GM21786 (cell line): ENCODE results near the gene MCM9.
A peak's percentile ranks its signal among the peaks of the same experiment; 100 is the strongest.

Experiments
- ATAC-seq: cut with Tn5 transposase; IDR thresholded peaks from one replicate; pipeline ENCODE4 v1.9.1; 2021; ENCODE audit not compliant: unreplicated experiment

MCM9 gene

GRCh38 chr6:118894425-118895260 lies 40.3 kb downstream of the MCM9 start:
- ATAC-seq: peak; percentile 30

- ATAC-seq: peak; percentile 67
Measured at GRCh38 chr6:118893807-118894424, 41.0 kb downstream of the MCM9 start, which contains the start of gene ASF1A. Gene ASF1A, plus strand, starts transcription at chr6:118894152. Its CDS starts 262 bp downstream, at chr6:118894414.

GRCh38 chr6:118893064-118893806 lies 41.7 kb downstream of the MCM9 start:
- ATAC-seq: peak; percentile 8

GRCh38 chr6:118892355-118892991 lies 42.5 kb downstream of the MCM9 start:
- ATAC-seq: no peak

GRCh38 chr6:118890997-118891790 lies 43.8 kb downstream of the MCM9 start:
- ATAC-seq: peak; percentile 24

GRCh38 chr6:118889163-118889562 lies 45.8 kb downstream of the MCM9 start:
- no peak for ATAC-seq

GRCh38 chr6:118886641-118887040 lies 48.3 kb downstream of the MCM9 start:
- no peak for ATAC-seq

GRCh38 chr6:118882314-118882905 lies 52.5 kb downstream of the MCM9 start:
- no peak for ATAC-seq

GRCh38 chr6:118881440-118882313 lies 53.3 kb downstream of the MCM9 start:
- ATAC-seq: peak; percentile 88

GRCh38 chr6:118877806-118878205 lies 57.2 kb downstream of the MCM9 start:
- no peak for ATAC-seq

- no peak for ATAC-seq
Measured at GRCh38 chr6:118876814-118877213, 58.1 kb downstream of the MCM9 start.

GRCh38 chr6:118876198-118876597 lies 58.8 kb downstream of the MCM9 start:
- no peak for ATAC-seq

- no peak for ATAC-seq
Measured at GRCh38 chr6:118875672-118876071, 59.3 kb downstream of the MCM9 start.

- ATAC-seq: no peak
Measured at GRCh38 chr6:118873239-118873638, 61.7 kb downstream of the MCM9 start.

- ATAC-seq: no peak
Measured at GRCh38 chr6:118872726-118873125, 62.2 kb downstream of the MCM9 start.

GRCh38 chr6:118872318-118872717 lies 62.6 kb downstream of the MCM9 start:
- ATAC-seq: no peak

GRCh38 chr6:118871331-118871730 lies 63.6 kb downstream of the MCM9 start:
- no peak for ATAC-seq

GRCh38 chr6:118869894-118870589 lies 64.9 kb downstream of the MCM9 start:
- ATAC-seq: no peak
